NCI-H2196 (cell line): ENCODE results near the gene TDRD9.
"Not testable (repeated sequence)": the region's sequence is repeated elsewhere in the genome, so short reads cannot be mapped to it uniquely, and the experiment has no call there.

Experiments used
- DNase-seq: peaks from one replicate; lab custom pipeline; 2025; ENCODE audit not compliant: unreplicated experiment; lab: John Stamatoyannopoulos, UW

TDRD9 gene

DNA sequence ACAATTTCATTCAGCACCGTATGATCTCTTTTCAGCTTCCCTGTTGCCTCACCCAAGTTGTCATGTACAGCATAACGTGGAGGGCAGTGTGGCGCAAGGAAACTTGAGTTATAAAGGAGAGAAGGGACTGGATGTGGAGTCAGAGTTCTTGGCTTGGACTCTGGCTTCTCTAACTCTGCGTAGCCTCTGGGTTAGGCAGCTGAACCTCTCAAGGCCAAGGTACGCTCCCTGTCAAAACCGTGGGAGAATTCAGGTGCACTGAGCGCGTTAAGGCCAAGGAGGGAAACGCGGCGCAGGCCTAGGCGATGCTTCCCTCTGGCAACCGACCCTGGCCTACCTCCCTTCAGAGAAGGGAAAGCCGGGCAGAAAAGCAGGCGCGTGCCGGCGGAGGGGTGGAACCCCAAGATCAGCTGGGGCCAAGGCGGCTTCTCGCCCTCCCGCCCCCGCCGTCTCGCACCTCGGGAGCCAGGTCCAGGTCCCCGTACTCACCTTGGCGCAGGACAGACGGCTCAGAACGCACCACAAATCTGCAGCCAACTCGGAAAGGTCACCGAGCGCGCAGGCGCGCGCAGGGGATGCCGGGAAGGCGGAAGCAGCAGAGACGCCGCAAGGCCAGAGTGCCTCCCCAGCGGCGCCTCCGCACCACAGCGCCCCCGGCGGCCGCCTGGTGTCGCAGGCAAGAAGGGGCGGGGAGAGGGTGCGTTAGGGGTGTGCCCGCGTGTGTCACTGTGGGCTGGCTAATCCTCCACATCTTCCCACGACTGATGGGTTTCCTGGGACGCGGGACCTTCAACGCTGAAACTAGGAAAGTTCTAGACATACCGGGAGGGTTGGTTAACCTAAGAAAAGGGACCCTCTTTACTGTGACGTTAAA, 7.0 kb upstream of the TDRD9 start:
- DNase-seq, result peak; percentile 79

DNA sequence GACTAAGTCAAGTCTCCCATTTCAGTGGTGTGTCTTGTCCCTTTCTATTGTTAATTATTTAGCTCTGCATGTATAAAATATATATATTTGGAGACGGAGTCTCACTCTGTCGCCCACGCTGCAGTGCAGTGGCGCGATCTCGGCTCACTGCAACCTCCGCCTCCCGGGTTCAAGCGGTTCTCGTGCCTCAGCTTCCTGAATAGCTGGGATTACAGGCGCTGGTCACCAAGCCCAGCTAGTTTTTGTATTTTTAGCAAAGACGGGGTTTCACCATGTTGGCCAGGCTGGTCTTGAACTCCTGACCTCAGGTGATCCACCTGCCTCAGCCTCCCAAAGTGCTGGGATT, 6.4 kb upstream of the TDRD9 start:
- DNase-seq, result not testable (repeated sequence)

DNA sequence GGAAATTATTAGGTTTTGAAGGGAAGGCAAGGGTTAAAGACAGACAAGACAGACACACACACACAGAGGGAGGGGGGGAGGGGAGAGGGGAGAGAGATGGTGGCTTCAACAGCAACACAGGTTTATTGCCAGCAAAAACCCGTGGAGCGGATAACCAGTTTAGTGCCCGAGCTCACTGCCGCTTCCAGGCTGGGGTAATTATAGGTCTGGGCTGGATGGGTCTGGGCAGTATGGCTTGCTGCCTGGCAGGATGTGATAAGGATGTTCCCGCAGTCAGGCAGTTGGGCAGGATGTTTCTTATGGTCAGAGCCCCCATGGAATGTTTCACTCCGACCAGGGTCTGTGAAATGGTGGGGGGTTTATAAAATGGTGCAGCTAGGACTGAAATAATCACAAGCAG, 4.4 kb upstream of the TDRD9 start:
- DNase-seq, result no peak

DNA sequence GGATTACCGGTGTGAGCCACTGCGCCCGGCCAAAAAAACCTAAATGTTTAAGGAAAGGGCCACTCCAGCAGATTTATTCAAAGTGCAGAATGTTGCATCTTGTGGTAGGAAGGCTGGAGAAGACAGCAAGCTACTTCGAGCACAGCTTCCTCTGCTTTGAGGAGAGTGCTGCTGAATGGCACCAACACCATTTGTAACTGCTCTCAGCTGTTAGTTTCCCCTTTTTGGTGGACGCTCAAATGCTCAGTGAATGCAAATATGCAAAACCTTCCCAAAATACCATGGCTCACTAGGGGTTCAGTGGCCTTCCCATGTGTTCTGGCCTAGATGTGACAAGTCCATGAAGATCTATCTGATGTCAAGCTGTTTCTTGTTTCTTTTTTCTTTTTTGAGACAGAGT, 2.9 kb upstream of the TDRD9 start:
- no peak for DNase-seq

DNA sequence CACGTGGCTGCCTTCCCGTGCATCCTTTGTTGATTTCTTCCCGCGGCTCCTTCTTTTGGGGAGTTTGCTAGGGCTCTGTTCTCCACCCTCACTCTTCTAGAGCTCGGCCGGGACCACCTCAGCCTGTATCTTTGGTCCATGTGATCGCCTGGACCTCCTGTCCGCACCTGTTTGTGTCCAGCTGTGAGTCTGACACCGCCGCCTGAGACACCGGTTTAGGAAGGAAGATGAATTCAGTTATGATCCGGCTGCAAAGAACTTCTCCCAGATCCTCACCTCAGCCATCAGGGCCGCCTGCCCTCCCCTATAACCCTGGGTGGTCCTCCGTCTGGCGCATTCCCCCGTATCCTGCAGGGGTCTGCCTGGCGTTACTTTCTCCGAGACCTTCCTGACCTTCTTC, 690 bp upstream of the TDRD9 start:
- no peak for DNase-seq

DNA sequence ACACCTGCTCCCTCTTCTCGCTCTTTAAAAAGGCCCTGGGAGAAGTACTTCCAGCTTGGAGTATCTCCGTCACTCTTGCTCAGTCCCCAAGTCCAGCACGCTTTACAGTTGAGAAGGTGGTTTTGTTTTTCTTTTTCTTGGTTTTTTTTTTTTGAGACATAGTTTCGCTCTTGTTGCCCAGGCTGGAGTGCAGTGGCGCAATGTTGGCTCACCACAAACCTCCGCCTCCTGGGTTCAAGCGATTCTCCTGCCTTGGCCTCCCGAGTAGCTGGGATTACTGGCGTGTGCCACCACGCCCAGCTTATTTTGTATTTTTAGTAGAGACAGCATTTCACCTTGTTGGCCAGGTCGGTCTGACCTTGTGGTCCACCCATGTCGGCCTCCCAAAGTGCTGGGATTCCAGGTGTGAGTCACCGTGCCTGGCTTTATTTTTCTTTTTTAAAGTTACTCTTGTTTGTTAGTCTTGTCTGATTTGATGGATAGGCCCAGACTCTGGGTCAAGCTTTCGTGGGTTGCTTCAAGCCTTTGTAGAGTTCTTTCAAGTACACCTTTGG, 1.9 kb downstream of the TDRD9 start:
- DNase-seq, result no peak

DNA sequence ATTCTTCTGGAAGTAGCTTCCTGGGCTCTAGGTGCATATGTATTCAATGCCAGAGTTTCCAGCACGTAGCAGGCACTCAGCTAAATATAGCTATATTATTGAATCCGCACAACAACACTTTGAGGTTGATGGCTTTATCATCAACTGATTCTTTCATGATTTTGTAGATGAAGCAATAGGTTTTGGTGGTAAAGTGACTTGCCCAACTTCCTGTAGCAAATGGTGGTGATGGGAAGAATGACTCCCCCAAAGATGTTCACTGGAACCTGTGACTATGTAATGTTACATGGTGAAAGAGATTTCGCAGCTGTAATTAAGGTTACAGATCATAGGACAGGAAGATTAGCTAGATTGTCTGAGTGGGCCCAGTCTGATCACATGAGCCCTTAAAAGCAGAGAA, 3.2 kb downstream of the TDRD9 start:
- no peak for DNase-seq

DNA sequence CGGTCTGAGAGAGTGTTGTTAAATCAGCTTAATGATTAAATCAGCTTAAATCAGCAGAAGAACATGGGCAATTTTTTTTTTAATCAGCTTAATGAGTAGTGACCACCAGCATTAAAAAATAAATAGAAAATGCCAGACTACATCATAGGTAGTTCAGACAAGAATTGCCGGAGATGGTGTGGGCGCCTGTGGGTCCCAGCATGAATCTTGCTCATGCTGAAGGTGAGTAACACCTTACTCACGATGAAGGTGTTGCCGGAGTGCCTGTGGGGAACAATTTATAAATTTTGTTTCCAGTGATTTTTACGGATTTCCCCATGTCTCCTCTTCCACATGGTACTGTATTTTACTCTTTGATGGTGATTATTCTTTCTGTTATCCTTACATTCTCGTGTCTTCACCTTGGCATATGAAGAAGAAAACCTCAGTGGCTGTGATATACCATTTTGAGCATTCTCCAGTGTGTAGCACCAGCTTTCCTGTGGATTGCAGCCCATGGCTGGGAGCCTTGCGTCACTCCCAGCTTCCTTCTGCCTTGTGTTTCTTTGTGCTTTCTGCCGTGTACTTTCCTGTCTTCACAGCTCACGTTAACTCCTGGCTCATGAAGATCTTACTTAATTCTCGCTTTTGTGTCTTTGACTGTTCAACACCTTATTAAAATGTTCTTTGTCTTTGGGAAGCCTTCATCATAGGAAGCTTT, 4.7 kb downstream of the TDRD9 start:
- DNase-seq, result no peak

DNA sequence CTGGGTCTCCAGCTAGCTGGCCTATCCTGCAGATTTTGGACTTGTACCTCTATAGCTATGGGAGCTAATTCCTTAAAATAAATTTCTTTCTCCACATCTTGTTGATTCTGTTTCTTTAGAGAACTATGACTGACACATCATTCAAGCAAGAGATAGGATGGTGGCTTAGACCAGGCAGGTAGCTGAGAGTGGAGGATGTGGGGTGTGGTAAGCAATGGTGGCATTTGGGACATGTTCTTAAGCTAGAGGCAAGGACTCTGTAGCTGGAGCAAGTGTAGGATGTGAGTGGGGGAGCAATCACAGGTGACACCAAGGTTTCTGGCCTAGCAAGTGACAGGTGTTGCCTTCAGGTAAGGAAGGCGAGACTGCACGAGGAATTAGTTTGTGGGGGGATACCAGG, 6.8 kb downstream of the TDRD9 start:
- no peak for DNase-seq

DNA sequence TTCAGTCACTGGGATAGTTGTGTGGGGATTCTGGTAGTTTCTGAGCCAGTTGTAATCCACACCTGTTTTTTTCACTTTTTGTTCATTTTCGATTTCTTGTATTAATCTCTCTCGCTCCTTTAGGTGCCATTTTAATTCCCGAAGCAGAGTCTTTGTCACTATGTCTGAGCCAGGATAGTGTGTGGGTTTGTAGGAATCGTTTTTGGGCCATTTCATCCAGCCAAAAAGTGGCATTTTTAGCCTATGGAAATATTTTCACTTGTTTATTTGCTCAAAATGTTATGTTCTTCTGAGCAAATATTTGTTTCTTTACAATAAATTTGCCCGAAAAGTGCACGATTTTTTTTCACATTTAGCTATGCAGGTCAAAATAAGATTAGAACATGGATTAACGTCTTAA, 13.2 kb downstream of the TDRD9 start:
- DNase-seq, result no peak

DNA sequence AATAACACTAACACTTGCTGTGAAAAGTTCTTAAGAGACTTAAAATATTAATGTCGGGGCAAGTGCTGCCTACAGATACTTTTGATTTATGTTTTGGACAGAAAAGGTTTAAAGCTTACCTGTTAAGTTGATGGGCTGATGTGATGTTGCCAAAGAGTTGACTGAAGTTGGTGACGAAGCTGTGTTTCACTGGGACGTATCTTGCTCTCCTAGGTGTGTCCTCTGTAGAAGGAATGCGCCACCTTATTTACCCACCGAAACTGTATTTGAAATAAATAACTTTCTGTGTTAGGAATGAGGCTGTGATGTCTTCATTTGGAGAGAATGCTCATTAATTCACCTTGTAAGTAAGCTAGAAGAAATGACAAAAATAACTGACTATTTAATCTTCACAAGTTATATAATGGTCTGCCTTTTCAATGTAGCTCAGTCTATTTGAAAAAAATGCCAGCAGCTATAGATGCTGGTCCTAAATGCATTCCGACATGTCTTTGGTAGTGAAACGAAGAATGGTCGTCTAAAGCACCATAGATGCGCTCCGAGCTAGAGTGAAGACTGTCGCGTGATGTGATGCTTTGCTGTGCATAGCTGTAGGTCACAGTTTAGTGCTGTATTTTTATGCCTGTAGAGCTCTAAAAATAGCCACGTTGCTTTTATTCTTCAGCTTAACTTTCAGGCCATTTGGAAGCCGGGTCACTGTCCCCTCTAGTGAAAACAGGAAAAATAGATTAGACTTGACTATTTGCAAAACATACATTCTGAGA, 13.9 kb downstream of the TDRD9 start, which contains the start of gene RD3L:
Gene RD3L, minus strand, starts transcription at position 557 of the 764 bp plus-strand sequence. CDS start 834 bp downstream, outside the sequence.
- DNase-seq, result no peak

DNA sequence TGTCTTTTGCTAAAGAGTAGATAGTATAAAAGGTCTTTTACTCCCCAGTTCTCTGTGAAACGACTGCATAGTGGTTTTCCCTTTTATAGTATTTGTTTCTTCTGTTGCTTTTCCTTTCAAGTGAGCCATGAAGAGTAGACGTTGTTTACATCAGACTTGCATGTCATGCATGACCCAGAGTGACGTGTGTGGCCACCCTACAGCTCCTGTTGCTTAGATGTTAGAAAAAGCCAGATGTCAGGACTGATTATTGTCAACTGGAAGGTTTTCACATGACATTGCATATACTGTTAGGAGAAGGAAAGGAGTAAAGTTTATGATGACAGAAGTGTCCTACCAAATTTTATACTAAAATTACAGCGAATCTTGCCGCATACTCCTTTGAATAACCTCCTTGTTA, 15.4 kb downstream of the TDRD9 start:
- no peak for DNase-seq

DNA sequence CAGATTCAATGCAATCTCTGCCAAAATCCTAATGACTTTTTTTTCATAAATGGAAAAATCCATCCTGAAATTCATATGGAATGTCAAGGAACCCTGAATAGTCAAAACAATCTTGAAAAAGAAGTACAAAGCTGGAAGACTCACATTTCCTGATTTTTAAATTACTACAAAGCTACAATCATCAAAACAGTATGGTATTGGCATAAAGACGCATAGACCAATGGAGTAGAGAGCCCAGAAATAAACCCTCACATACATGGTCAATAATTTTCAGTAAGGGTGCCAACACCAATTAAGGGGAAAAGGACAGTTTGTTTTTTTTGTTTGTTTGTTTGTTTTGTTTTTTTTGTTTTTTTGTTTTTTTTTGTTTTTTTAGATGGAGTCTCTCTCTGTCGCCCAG, 18.7 kb downstream of the TDRD9 start:
- DNase-seq, result no peak

DNA sequence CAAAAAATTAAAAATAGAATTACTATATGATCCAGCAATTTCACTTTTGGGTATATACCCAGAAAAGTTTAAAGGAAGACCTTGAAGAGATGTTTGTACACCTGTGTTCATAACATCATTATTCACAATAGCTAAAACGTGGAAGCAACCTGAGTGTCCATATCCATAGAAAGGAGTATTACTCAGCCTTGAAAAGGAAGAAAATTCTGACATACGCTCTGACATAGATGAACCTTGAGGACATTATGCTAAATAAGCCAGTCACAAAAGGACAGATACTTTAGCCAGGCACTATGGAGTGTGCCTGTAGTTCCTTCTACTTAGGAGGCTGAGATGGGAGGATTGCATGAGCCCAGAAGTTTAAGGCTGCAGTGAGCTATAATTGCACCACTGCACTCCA, 20.2 kb downstream of the TDRD9 start:
- no peak for DNase-seq

DNA sequence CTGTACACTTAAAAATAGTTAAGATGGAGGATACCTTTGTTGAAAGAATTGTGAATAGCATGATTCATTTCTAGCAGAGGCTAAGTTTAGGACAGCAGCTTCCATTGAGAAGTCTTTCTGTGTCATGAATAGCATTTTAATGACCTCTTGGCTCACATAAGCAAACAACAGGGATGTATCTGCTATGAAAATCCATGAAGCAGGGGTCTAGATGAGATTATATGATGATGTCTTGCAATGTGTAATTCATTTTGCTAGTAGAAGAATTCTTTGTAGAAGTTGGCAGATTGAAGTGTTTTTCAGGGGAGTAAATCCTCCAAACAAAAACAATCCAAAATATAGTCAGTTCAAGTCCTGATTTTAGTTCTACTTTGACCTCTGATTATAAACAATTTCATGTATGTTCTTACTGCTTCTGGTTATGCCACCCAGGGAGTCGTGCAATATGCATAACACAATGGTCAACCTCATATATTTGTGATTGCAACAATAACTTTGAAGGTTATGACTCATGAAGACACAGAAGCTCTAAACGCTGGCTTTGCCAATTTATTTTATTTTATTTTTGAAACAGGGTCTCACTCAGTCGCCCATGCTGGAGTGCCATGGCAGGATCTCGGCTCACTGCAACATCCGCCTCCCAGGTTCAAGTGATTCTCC, 21.0 kb downstream of the TDRD9 start:
- DNase-seq, result no peak

DNA sequence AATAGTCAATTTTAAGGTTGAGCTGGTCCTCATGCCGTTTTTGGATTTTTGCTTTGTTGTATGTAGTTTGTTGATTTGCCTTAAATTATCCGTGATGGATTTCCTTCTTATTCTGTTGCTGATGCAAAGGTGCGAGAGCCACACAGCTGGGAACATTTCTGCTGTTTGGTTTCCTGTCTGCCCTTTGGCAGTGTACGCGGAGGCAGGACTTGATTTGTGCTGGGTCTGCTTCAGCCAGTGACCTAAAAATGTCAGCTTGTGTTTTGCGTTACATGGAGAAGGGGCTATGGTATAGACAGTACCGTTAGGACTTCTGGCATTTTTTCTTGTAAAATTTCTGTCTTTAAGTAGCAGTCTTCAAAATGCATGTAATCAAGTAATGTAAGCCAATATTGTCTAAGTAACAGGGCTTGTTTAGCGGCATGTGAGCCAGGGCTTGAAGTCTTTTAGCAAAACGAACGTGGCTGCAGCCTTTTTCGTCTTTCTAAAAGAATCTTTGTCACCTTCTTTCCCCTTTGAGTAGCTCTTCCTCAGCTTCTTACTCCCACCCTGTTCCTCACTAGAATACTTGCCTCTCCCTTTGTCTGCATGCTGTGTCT, 32.3 kb downstream of the TDRD9 start:
- DNase-seq, result no peak

DNA sequence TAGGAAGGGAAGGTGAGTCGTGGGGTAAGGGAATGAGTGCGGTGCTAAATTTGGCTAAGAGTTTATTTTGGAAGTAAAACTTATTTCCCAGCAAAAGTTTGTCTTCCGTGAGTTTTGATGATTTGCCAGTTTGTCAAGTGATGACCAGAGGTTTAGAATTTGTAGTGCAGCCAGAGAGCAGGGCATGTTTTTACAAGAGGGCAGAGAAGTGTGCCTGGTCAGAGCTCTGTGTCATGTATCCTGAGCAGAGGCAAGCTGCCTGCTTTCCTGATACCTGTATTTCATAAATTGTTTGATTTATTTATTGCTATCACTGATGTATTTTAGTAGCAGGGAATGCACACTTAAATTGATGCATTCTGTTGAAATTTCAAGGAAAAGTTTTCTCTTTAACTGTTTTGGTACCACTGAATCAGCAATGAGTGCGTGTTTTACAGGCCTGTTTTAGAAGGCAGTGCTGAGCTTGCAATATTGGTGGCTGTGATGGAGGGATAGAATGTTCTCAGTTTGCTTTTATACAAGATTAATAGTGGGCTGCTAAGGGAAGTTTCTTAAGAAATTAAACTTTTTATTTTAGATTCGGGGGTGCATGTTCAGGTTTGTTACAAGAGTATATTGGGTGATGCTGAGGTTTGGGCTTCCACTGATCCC, 33.8 kb downstream of the TDRD9 start:
- DNase-seq, result no peak

DNA sequence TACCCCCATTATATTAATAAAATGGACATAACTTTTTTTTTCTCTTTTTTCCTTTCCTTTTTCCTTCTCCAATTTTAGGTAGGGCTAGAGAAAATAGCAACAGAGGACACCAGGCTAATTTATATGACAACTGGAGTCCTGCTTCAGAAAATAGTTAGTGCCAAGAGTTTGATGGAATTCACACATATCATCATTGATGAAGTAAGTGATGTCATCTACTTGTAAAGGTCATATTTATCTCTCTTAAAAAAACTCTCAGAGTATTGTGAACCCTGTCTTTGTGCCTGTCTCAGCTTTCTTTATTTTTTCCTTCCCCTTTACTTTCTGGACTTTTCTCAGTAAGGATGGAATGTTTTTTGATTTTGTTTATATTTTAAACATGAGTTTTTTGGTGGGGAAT, 38.4 kb downstream of the TDRD9 start:
- DNase-seq, result no peak

DNA sequence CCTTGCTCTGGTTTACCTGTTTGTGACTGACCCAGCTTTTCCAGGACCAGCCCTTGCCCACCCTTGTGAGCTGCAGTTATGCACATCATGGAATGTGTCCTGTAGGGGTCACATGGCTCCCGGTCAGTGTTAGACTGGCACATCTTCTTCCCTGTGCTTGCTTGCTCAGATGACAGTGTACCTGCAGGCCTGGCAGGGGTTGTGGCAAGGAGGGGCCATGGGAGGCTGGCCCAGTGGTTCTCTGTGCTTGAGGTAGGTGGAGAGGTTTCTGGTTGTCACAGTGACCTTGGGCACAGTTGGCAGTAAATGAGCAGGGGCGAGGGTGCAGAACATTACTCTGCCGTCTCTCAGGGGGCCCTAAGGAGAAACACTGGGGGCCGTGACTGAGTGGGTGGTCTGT, 41.7 kb downstream of the TDRD9 start:
- DNase-seq, result no peak

DNA sequence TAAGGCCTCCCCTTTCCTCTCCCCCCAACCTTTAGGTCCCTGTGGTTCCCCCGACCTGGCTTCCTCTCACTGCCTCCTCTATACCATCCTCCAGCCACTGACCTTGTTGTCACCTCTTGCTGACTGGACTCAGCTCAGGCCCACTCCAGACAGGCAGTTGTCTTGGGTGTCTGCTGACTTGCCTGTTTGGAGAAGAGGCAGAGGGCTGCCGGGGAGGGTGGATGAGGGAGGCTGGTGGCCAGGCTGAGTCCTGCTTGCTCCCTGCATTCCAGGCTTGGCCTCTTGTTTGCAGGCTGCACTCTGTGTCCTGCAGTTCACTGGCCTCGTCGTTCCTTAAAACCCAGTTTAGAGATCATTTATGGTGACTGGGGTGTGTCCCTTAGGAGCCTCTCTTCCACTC, 45.1 kb downstream of the TDRD9 start:
- no peak for DNase-seq
